Endothelial cell (in vitro differentiated cells): ENCODE results near the gene TAF1C. TPM values are rescaled to one million over a fixed set of nuclear protein-coding genes. Genes with fewer than 3 reads are reported as not detected.

Source experiments
- DNase-seq: peaks from one replicate; pipeline ENCODE4 v3.0.0; 2021; ENCODE audit warnings: low spot score
- H3K27ac Mint-ChIP-seq: one replicate; pipeline ENCODE4 v1.8.0; 2021; ENCODE audit warnings: mixed read lengths, inconsistent platforms; ENCODE audit not compliant: unreplicated experiment
- H3K27me3 Mint-ChIP-seq: one replicate; pipeline ENCODE4 v1.8.0; 2021; ENCODE audit warnings: mild to moderate bottlenecking, moderate library complexity, mixed read lengths, inconsistent platforms; ENCODE audit not compliant: unreplicated experiment
- H3K36me3 Mint-ChIP-seq: one replicate; pipeline ENCODE4 v1.8.0; 2021; ENCODE audit warnings: mild to moderate bottlenecking, low read depth, mixed read lengths, inconsistent platforms; ENCODE audit not compliant: unreplicated experiment
- H3K4me1 Mint-ChIP-seq: one replicate; pipeline ENCODE4 v1.8.0; 2021; ENCODE audit warnings: mild to moderate bottlenecking, mixed read lengths, inconsistent platforms; ENCODE audit not compliant: unreplicated experiment
- H3K4me3 Mint-ChIP-seq: one replicate; pipeline ENCODE4 v1.8.0; 2021; ENCODE audit warnings: mild to moderate bottlenecking, mixed read lengths, inconsistent platforms; ENCODE audit not compliant: unreplicated experiment
- H3K9me3 Mint-ChIP-seq: one replicate; pipeline ENCODE4 v1.8.0; 2021; ENCODE audit warnings: mixed read lengths, inconsistent platforms; ENCODE audit not compliant: unreplicated experiment
- CTCF ChIP-seq: fragments of 200-600 bp; sonication (generic); IDR thresholded peaks from one replicate; pipeline ENCODE4 v1.5.0; 2021; ENCODE audit warnings: antibody characterized with exemption; ENCODE audit not compliant: unreplicated experiment
- total RNA-seq: library from RNA; stranded (reverse); fragmentation: NEBNext Ultra II Directional; extraction: Animal tissue kit (Norgen Biotek cat#: 25700); gene quantifications from one replicate; pipeline ENCODE4 v1.2.1, GENCODE V29; 2021; ENCODE audit not compliant: unreplicated experiment

The TAF1C gene
- total RNA-seq, 1 donor from 2014 or later, result 73.6 TPM

DNA sequence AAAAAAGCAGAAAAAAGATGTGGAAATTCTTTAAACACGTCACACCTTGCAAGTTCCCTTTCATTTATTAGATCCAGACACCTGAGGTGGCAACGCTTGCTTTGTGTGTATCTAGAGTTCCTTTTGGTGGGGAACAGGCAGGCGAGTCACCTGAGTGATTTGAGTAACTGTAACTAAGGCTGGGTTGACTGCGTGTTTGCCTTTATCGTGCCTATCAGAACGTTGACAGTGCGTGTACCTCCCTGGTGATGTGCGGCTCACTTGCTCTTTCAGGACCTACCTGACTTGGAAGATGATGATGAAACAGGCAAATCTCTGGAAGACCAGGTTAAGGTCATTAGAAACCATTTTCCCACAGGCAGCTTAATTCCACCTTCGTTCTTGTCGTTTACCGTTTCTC is 12.5 kb downstream of the TAF1C start:
- DNase-seq, result no peak
- H3K36me3 Mint-ChIP-seq, result peaks cover 8% of the 10 kb centered on the region
- no peaks in the 10 kb centered on the region for H3K9me3 Mint-ChIP-seq
- peaks cover 4% of the 10 kb centered on the region for H3K27me3 Mint-ChIP-seq
- no peak for TF ChIP-seq CTCF
- H3K27ac Mint-ChIP-seq, result no peak overlapping the region
- H3K4me3 Mint-ChIP-seq, result no peak overlapping the region
- peaks cover 11% of the 10 kb centered on the region for H3K4me1 Mint-ChIP-seq

GRCh38 chr16:84169765-84170310 is 17.0 kb downstream of the TAF1C start:
- no peaks in the 10 kb centered on the region for H3K27me3 Mint-ChIP-seq
- no peaks in the 10 kb centered on the region for H3K9me3 Mint-ChIP-seq
- DNase-seq, result no peak
- H3K36me3 Mint-ChIP-seq, result no peaks in the 10 kb centered on the region
- TF ChIP-seq CTCF, result no peak
- H3K4me3 Mint-ChIP-seq, result no peak overlapping the region
- H3K27ac Mint-ChIP-seq, result no peak overlapping the region
- H3K4me1 Mint-ChIP-seq, result no peaks in the 10 kb centered on the region

DNA sequence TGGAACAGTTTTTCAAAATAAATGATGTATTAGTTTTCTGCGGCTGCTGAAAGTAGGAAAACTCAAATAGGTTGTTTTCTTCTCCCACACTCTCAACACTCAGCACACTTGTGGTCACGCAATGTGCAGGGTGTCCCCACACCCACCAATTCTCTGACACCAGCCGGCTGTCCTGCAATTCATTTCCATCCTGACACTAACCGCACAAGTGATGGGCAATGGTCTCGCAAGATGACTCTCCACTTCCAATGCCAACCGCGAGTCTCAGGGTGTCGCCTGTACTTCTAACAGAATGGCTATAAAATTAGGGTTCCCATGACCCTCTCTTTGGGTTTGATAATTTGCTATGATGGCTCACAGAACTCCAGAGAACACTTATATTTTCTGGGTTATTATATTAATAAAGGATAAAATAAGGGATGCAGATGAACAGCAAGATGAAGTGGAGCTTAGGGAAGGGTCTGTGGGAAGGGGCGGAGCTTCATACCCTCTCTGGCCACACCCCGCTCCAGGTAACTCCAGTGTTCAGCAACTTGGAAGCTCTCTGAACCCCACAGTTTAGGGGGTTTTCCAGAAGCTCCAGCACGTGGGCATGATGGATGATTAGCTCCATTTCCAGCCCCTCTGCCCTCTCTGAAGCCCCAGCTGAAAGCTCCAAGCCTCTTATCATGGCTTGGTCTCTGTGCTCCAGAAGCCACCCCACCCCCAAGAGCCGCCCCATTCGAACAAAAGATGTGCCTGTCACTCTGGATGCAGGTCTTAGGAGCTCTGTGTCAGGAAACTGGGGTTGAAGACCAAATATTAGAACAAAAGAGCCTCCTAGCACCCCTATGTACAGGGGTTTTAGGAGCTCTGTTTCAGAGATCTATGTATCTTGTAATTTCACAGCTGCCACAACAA is 19.8 kb downstream of the TAF1C start:
- H3K27me3 Mint-ChIP-seq, result peaks cover 5% of the 10 kb centered on the region
- no peak overlapping the region for H3K4me3 Mint-ChIP-seq
- H3K9me3 Mint-ChIP-seq, result no peaks in the 10 kb centered on the region
- no peaks in the 10 kb centered on the region for H3K4me1 Mint-ChIP-seq
- TF ChIP-seq CTCF, result no peak
- no peak for DNase-seq
- H3K36me3 Mint-ChIP-seq, result no peaks in the 10 kb centered on the region
- H3K27ac Mint-ChIP-seq, result no peak overlapping the region

GRCh38 chr16:84165746-84166145 is 21.1 kb downstream of the TAF1C start:
- no peaks in the 10 kb centered on the region for H3K4me1 Mint-ChIP-seq
- DNase-seq, result no peak
- H3K36me3 Mint-ChIP-seq, result no peaks in the 10 kb centered on the region
- H3K9me3 Mint-ChIP-seq, result no peaks in the 10 kb centered on the region
- TF ChIP-seq CTCF, result no peak
- no peak overlapping the region for H3K27ac Mint-ChIP-seq
- H3K27me3 Mint-ChIP-seq, result peaks cover 5% of the 10 kb centered on the region
- no peak overlapping the region for H3K4me3 Mint-ChIP-seq

DNA sequence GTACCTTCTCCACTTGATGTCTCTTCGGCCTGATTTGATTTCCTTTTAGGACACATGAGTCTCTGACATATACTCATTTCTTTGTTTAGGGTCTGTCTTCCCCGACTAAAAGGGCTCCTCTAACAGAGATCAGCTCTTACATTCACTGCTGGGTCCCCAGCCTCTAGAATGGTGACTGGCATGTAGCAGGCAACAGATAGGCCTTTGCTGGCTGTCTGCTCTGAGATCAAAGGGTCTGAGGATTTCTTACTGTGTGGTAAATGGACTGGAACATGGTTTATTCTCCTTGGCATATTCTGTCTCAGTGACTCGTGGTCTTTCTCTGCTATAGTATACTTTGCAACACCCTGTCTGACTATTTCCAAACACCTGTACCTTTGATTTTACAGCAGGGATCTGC is 25.1 kb downstream of the TAF1C start:
- Mint-ChIP-seq H3K9me3 (no peaks in the 10 kb centered on the region), H3K27ac (no peak overlapping the region), H3K4me3 (no peak overlapping the region), H3K4me1 (no peaks in the 10 kb centered on the region), H3K36me3 (no peaks in the 10 kb centered on the region), H3K27me3 (peaks cover 5% of the 10 kb centered on the region)
- TF ChIP-seq CTCF, result no peak
- DNase-seq, result no peak
